Endothelial cell (in vitro differentiated cells): ENCODE results near the gene BACE1. TPM values are rescaled to one million over a fixed set of nuclear protein-coding genes. Genes with fewer than 3 reads are reported as not detected.

Source experiments
- DNase-seq: peaks from one replicate; pipeline ENCODE4 v3.0.0; 2021; ENCODE audit warnings: low spot score
- H3K27ac Mint-ChIP-seq: one replicate; pipeline ENCODE4 v1.8.0; 2021; ENCODE audit warnings: mixed read lengths, inconsistent platforms; ENCODE audit not compliant: unreplicated experiment
- H3K27me3 Mint-ChIP-seq: one replicate; pipeline ENCODE4 v1.8.0; 2021; ENCODE audit warnings: mild to moderate bottlenecking, moderate library complexity, mixed read lengths, inconsistent platforms; ENCODE audit not compliant: unreplicated experiment
- H3K36me3 Mint-ChIP-seq: one replicate; pipeline ENCODE4 v1.8.0; 2021; ENCODE audit warnings: mild to moderate bottlenecking, low read depth, mixed read lengths, inconsistent platforms; ENCODE audit not compliant: unreplicated experiment
- H3K4me1 Mint-ChIP-seq: one replicate; pipeline ENCODE4 v1.8.0; 2021; ENCODE audit warnings: mild to moderate bottlenecking, mixed read lengths, inconsistent platforms; ENCODE audit not compliant: unreplicated experiment
- H3K4me3 Mint-ChIP-seq: one replicate; pipeline ENCODE4 v1.8.0; 2021; ENCODE audit warnings: mild to moderate bottlenecking, mixed read lengths, inconsistent platforms; ENCODE audit not compliant: unreplicated experiment
- H3K9me3 Mint-ChIP-seq: one replicate; pipeline ENCODE4 v1.8.0; 2021; ENCODE audit warnings: mixed read lengths, inconsistent platforms; ENCODE audit not compliant: unreplicated experiment
- total RNA-seq: library from RNA; stranded (reverse); fragmentation: NEBNext Ultra II Directional; extraction: Animal tissue kit (Norgen Biotek cat#: 25700); gene quantifications from one replicate; pipeline ENCODE4 v1.2.1, GENCODE V29; 2021; ENCODE audit not compliant: unreplicated experiment
- TF ChIP-seq, protein P1 (sequence below): fragments of 200-600 bp; sonication (generic); IDR thresholded peaks from one replicate; pipeline ENCODE4 v1.5.0; 2021; ENCODE audit warnings: antibody characterized with exemption; ENCODE audit not compliant: unreplicated experiment

The BACE1 gene
- total RNA-seq, 1 donor from 2014 or later: 28.4 TPM

GRCh38 chr11:117258576-117258975 lies 57.5 kb downstream of the BACE1 start:
- no peak for DNase-seq
- Mint-ChIP-seq H3K4me1 (no peaks in the 10 kb centered on the region), H3K36me3 (peaks cover 17% of the 10 kb centered on the region), H3K9me3 (no peaks in the 10 kb centered on the region), H3K27ac (no peak overlapping the region), H3K27me3 (no peaks in the 10 kb centered on the region), H3K4me3 (no peak overlapping the region)
- TF ChIP-seq, protein P1, sequence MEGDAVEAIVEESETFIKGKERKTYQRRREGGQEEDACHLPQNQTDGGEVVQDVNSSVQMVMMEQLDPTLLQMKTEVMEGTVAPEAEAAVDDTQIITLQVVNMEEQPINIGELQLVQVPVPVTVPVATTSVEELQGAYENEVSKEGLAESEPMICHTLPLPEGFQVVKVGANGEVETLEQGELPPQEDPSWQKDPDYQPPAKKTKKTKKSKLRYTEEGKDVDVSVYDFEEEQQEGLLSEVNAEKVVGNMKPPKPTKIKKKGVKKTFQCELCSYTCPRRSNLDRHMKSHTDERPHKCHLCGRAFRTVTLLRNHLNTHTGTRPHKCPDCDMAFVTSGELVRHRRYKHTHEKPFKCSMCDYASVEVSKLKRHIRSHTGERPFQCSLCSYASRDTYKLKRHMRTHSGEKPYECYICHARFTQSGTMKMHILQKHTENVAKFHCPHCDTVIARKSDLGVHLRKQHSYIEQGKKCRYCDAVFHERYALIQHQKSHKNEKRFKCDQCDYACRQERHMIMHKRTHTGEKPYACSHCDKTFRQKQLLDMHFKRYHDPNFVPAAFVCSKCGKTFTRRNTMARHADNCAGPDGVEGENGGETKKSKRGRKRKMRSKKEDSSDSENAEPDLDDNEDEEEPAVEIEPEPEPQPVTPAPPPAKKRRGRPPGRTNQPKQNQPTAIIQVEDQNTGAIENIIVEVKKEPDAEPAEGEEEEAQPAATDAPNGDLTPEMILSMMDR: no peak

DNA sequence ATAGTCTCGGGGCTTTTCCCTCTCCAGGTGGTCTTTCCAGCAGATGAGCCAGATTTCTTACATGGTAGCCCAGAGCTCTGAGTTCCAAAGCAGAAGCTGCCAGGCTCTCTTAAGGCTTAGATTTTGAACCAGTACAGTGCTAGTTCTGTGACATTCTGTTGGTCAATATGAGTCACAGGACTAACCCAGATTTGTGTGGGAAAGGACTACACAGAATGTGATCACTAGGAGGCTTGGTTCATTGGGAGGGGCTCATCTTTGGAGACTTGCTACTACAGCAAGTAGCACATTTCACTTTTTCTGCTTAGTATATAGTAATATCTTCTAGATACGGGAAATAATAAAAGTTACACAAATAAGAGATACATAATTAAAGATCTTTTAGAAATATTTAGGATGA lies 59.5 kb downstream of the BACE1 start:
- peak overlapping the region; percentile 24 for H3K4me3 Mint-ChIP-seq

GRCh38 chr11:117255966-117256365 lies 60.1 kb downstream of the BACE1 start:
- DNase-seq: no peak
- Mint-ChIP-seq H3K36me3 (peaks cover 11% of the 10 kb centered on the region), H3K27ac (no peak overlapping the region), H3K27me3 (peaks cover 2% of the 10 kb centered on the region), H3K4me1 (no peaks in the 10 kb centered on the region), H3K9me3 (no peaks in the 10 kb centered on the region), H3K4me3 (no peak overlapping the region)
- TF ChIP-seq, protein P1: no peak

More for the DNA sequence above, 59.5 kb downstream of the BACE1 start:
- no peak for DNase-seq
- no peaks in the 10 kb centered on the region for H3K4me1 Mint-ChIP-seq
- TF ChIP-seq, protein P1: no peak
- H3K27me3 Mint-ChIP-seq: peaks cover under 1% of the 10 kb centered on the region
- H3K27ac Mint-ChIP-seq: no peak overlapping the region
- peaks cover 9% of the 10 kb centered on the region for H3K36me3 Mint-ChIP-seq
- no peaks in the 10 kb centered on the region for H3K9me3 Mint-ChIP-seq

DNA sequence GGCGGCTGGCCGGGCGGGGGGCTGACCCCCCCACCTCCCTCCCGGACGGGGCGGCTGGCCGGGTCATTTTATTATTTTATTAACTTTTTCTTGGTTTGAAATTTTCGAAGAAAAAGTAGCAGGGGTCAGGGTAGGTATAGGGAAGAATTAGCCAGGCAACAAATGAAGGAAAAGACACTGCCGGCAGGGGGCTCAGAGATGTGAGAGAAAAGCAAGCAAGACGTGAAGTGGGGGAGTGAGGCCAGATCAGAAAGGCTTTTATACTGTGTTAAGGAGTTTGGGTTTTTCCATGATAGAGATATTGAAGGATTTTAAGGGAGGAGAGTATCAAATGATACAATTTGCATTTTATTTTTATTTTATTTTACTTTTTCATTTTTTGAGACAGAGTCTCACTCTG lies 64.5 kb downstream of the BACE1 start:
- no peaks in the 10 kb centered on the region for H3K9me3 Mint-ChIP-seq
- no peaks in the 10 kb centered on the region for H3K4me1 Mint-ChIP-seq
- H3K36me3 Mint-ChIP-seq: peaks cover 29% of the 10 kb centered on the region
- TF ChIP-seq, protein P1: no peak
- no peak for DNase-seq
- H3K27me3 Mint-ChIP-seq: peaks cover 2% of the 10 kb centered on the region
- no peak overlapping the region for H3K4me3 Mint-ChIP-seq
- no peak overlapping the region for H3K27ac Mint-ChIP-seq

DNA sequence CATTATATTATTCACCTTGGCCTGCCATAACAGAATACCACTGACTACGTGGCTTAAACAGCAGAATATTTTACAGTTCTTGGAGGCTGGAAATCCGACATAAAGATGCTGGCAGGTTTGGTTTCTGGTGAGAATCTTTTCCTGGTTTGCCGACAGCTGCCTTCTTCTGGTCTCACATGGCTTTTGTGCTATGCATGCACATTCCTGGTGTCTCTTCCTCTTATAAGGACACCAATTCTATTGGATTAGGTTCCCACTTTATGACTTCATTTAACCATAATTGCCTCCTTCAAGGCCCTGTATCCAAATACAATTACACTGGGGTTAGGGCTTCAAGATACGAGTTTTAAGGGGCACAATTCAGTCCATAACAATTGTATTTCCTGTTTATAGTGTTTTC lies 66.5 kb downstream of the BACE1 start:
- peaks cover 35% of the 10 kb centered on the region for H3K36me3 Mint-ChIP-seq
- no peak overlapping the region for H3K27ac Mint-ChIP-seq
- no peaks in the 10 kb centered on the region for H3K4me1 Mint-ChIP-seq

More for the DNA sequence above, 66.5 kb downstream of the BACE1 start:
- H3K9me3 Mint-ChIP-seq: no peaks in the 10 kb centered on the region
- H3K4me3 Mint-ChIP-seq: no peak overlapping the region
- TF ChIP-seq, protein P1: no peak
- H3K27me3 Mint-ChIP-seq: peaks cover 2% of the 10 kb centered on the region
- DNase-seq: no peak
